ENCODE results near the gene DEFB119.
"Not testable (repeated sequence)": the region's sequence is repeated elsewhere in the genome, so short reads cannot be mapped to it uniquely, and the experiment has no call there.

The DEFB119 gene

DNA sequence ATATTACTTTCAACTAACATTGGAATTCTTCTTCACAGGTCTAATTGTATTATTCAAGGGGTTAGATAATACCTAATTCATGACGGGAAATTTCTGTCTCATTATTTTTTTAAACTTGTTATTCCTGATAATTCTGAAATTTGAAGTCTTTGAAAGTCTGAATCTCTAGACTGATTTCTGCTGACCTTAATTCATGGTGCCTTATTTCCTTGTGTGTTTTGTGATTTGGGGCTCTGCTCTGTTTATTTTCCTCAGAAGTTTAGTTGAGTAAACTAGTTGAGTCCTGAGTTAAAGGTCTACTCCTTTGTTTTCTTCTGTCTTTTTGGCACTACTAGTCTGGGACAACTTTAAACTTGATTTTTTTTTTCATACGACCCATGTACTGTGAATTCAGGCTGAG, 16.0 kb downstream of the DEFB119 start:
- H3K4me1 ChIP-seq (ENCODE audit: low read length) = no peaks in the 10 kb centered on the region

DNA sequence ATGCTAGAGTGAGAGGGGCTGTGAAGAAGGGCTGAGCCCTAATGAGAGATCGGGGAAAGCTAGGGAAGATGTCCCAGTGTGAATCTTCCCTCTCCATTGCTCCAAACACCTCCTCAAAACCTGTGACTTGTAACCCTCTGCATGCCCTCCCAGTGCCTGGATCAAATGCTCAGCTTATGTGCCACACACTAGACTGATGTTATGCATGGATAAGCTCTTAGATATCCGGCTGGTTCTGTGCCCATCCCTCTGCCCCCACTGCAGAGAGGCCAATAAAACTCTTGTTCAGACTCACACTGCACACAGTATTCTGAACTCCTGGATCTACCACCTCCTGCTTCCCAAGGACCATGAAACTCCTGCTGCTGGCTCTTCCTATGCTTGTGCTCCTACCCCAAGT, 22.1 kb downstream of the DEFB119 start, which contains the start of gene DEFB118:
Gene DEFB118 (plus strand): TSS at position 301 of the 400 bp plus-strand sequence. CDS start 50 bp downstream, at position 351.
- H2AFZ ChIP-seq (ENCODE audit: low read length) = no peak within 1 kb of the TSS
- no peaks in the 10 kb centered on the region for H3K27me3 ChIP-seq (replicated peaks; ENCODE audit: insufficient read depth, low read length)
- TF ChIP-seq, protein P1, sequence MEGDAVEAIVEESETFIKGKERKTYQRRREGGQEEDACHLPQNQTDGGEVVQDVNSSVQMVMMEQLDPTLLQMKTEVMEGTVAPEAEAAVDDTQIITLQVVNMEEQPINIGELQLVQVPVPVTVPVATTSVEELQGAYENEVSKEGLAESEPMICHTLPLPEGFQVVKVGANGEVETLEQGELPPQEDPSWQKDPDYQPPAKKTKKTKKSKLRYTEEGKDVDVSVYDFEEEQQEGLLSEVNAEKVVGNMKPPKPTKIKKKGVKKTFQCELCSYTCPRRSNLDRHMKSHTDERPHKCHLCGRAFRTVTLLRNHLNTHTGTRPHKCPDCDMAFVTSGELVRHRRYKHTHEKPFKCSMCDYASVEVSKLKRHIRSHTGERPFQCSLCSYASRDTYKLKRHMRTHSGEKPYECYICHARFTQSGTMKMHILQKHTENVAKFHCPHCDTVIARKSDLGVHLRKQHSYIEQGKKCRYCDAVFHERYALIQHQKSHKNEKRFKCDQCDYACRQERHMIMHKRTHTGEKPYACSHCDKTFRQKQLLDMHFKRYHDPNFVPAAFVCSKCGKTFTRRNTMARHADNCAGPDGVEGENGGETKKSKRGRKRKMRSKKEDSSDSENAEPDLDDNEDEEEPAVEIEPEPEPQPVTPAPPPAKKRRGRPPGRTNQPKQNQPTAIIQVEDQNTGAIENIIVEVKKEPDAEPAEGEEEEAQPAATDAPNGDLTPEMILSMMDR (IDR thresholded peaks at IDR 0.05; ENCODE audit: low read length) = no peak
- TF ChIP-seq EZH2phosphoT487 (IDR thresholded peaks at IDR 0.05; ENCODE audit: low read length) (no peak), EZH2 (optimal IDR thresholded peaks at IDR 0.05; ENCODE audit: low read depth, low read length) (no peak)
- no peaks in the 10 kb centered on the region for H3F3A ChIP-seq (ENCODE audit: insufficient read depth, low read length)
- H3K79me2 ChIP-seq (ENCODE audit: low read length) = no peaks in the 10 kb centered on the region
- DNase-seq = no peak
- H3K4me1 ChIP-seq (ENCODE audit: low read length) = no peaks in the 10 kb centered on the region
- no peaks in the 10 kb centered on the region for H3K36me3 ChIP-seq (replicated peaks; ENCODE audit: insufficient read depth, low read length)
- H4K20me1 ChIP-seq (ENCODE audit: insufficient read depth, low read length) = no peaks in the 10 kb centered on the region
- no peaks in the 10 kb centered on the region for H3K9me3 ChIP-seq (replicated peaks; ENCODE audit: insufficient read depth, low read length)
- H3K9me2 ChIP-seq (replicated peaks; ENCODE audit: insufficient read depth, low read length) = no peaks in the 10 kb centered on the region
- H3K4me3 ChIP-seq (ENCODE audit: low read length) = no peak within 1 kb of the TSS
- no peak within 1 kb of the TSS for H3K9ac ChIP-seq (ENCODE audit: low read length)
- H3K4me2 ChIP-seq (ENCODE audit: low read depth, low read length) = no peak within 1 kb of the TSS
- H3K27ac ChIP-seq (ENCODE audit: low read length) = no peak within 1 kb of the TSS

More for the DNA sequence above, 16.0 kb downstream of the DEFB119 start:
- no peaks in the 10 kb centered on the region for H3K36me3 ChIP-seq (replicated peaks; ENCODE audit: insufficient read depth, low read length)
- no peaks in the 10 kb centered on the region for H3K9me3 ChIP-seq (replicated peaks; ENCODE audit: insufficient read depth, low read length)
- no peaks in the 10 kb centered on the region for H3K27me3 ChIP-seq (replicated peaks; ENCODE audit: insufficient read depth, low read length)
- no peaks in the 10 kb centered on the region for H3F3A ChIP-seq (ENCODE audit: insufficient read depth, low read length)
- H3K9ac ChIP-seq (ENCODE audit: low read length) = no peak overlapping the region
- H2AFZ ChIP-seq (ENCODE audit: low read length) = no peak overlapping the region
- H4K20me1 ChIP-seq (ENCODE audit: insufficient read depth, low read length) = no peaks in the 10 kb centered on the region
- H3K27ac ChIP-seq (ENCODE audit: low read length) = no peak overlapping the region
- no peak overlapping the region for H3K4me2 ChIP-seq (ENCODE audit: low read depth, low read length)
- H3K9me2 ChIP-seq (replicated peaks; ENCODE audit: insufficient read depth, low read length) = no peaks in the 10 kb centered on the region
- no peak for DNase-seq
- TF ChIP-seq EZH2phosphoT487 (IDR thresholded peaks at IDR 0.05; ENCODE audit: low read length) (no peak), EZH2 (optimal IDR thresholded peaks at IDR 0.05; ENCODE audit: low read depth, low read length) (no peak)
- TF ChIP-seq, protein P1 (IDR thresholded peaks at IDR 0.05; ENCODE audit: low read length) = no peak
- no peaks in the 10 kb centered on the region for H3K79me2 ChIP-seq (ENCODE audit: low read length)
- no peak overlapping the region for H3K4me3 ChIP-seq (ENCODE audit: low read length)

DNA sequence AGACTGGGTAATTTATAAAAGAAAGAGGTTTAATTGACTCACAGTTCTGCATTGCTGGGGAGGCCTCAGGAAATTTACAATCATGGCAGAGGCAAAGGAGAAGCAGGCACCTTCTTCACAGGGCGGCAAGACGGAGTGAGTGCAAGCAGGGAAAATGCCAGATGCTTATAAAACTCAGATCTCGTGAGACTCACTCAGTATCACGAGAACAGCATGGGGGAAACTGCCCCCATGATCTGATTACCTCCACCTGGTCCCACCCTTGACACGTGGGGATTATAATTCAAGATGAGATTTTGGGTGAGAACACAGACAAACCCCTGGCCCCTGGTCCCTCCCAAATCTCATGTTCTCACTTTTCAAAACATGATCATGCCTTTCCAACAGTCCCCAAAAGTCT, 26.1 kb downstream of the DEFB119 start:
- not testable (repeated sequence) for H2AFZ ChIP-seq (ENCODE audit: low read length); H3K27me3 ChIP-seq (replicated peaks; ENCODE audit: insufficient read depth, low read length); H3K4me1 ChIP-seq (ENCODE audit: low read length); H3K27ac ChIP-seq (ENCODE audit: low read length); H3K9ac ChIP-seq (ENCODE audit: low read length); H3K4me3 ChIP-seq (ENCODE audit: low read length); H3K9me2 ChIP-seq (replicated peaks; ENCODE audit: insufficient read depth, low read length); H3K4me2 ChIP-seq (ENCODE audit: low read depth, low read length); H4K20me1 ChIP-seq (ENCODE audit: insufficient read depth, low read length); H3K79me2 ChIP-seq (ENCODE audit: low read length); H3F3A ChIP-seq (ENCODE audit: insufficient read depth, low read length); H3K36me3 ChIP-seq (replicated peaks; ENCODE audit: insufficient read depth, low read length); H3K9me3 ChIP-seq (replicated peaks; ENCODE audit: insufficient read depth, low read length); DNase-seq

DNA sequence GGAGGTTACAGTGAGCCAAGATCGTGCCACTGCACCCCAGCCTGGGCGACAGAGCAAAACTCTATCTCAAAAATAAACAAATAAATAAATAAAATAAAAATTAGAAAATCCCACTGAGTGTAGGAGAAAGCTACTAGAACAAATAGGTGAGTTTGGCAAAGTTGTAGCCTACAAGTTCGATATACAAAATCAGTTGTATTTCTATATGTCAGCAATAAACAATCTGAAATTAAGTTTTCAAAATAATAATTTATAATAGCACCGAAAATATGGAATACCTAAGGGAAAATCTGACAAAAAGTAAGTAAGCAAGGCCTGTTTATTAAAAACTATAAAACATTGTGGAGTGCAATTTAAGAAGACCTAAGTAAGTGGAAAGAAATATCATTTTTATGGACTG, 27.1 kb downstream of the DEFB119 start:
- Histone ChIP-seq H2AFZ (ENCODE audit: low read length) (no peak overlapping the region), H3K9me3 (replicated peaks; ENCODE audit: insufficient read depth, low read length) (no peaks in the 10 kb centered on the region), H3K4me2 (ENCODE audit: low read depth, low read length) (no peak overlapping the region), H3K9me2 (replicated peaks; ENCODE audit: insufficient read depth, low read length) (no peaks in the 10 kb centered on the region), H3K4me1 (ENCODE audit: low read length) (no peaks in the 10 kb centered on the region), H3K27ac (ENCODE audit: low read length) (no peak overlapping the region), H3K36me3 (replicated peaks; ENCODE audit: insufficient read depth, low read length) (no peaks in the 10 kb centered on the region), H3K9ac (ENCODE audit: low read length) (no peak overlapping the region), H3K4me3 (ENCODE audit: low read length) (no peak overlapping the region), H3K27me3 (replicated peaks; ENCODE audit: insufficient read depth, low read length) (no peaks in the 10 kb centered on the region), H3K79me2 (ENCODE audit: low read length) (no peaks in the 10 kb centered on the region), H3F3A (ENCODE audit: insufficient read depth, low read length) (no peaks in the 10 kb centered on the region), H4K20me1 (ENCODE audit: insufficient read depth, low read length) (no peaks in the 10 kb centered on the region)
- no peak for TF ChIP-seq EZH2 (optimal IDR thresholded peaks at IDR 0.05; ENCODE audit: low read depth, low read length)
- TF ChIP-seq EZH2phosphoT487 (IDR thresholded peaks at IDR 0.05; ENCODE audit: low read length) = no peak
- TF ChIP-seq, protein P1 (IDR thresholded peaks at IDR 0.05; ENCODE audit: low read length) = no peak
- DNase-seq = no peak
